GM23248 (cell line): ENCODE data around the gene COASY. TPM values are rescaled to one million over a fixed set of nuclear protein-coding genes. Genes with fewer than 3 reads are reported as not detected.

Experiments
- DNase-seq: peaks from one replicate; pipeline ENCODE4 v3.0.0-alpha.2; 2015
- H2AFZ ChIP-seq: fragments of 200-600 bp; sonication (generic); 2 replicates; pipeline ENCODE4 v1.6.1; 2016; ENCODE audit warnings: antibody characterized with exemption
- H3F3A ChIP-seq: fragments of 200-600 bp; sonication (generic); 2 replicates; pipeline ENCODE4 v1.6.1; 2016; ENCODE audit warnings: mild to moderate bottlenecking, antibody characterized with exemption, mixed run types; ENCODE audit not compliant: insufficient read depth
- H3K27ac ChIP-seq: fragments of 200-600 bp; sonication (generic); 2 replicates; pipeline ENCODE4 v1.5.1; 2016; ENCODE audit warnings: mild to moderate bottlenecking
- H3K27me3 ChIP-seq: fragments of 200-600 bp; sonication (generic); replicated peaks from 2 replicates; pipeline ENCODE4 v1.6.1; 2016; ENCODE audit warnings: mild to moderate bottlenecking; ENCODE audit not compliant: insufficient read depth
- H3K36me3 ChIP-seq: fragments of 200-600 bp; sonication (generic); 2 replicates; pipeline ENCODE4 v1.6.1; 2016; ENCODE audit warnings: low read depth, mild to moderate bottlenecking
- H3K4me1 ChIP-seq: fragments of 200-600 bp; sonication (generic); 2 replicates; pipeline ENCODE4 v1.6.1; 2016; ENCODE audit warnings: mild to moderate bottlenecking; ENCODE audit not compliant: insufficient read depth
- H3K4me2 ChIP-seq: fragments of 200-600 bp; sonication (generic); one replicate; pipeline ENCODE4 v1.6.1; 2016; ENCODE audit warnings: mild to moderate bottlenecking; ENCODE audit not compliant: unreplicated experiment
- H3K4me3 ChIP-seq: fragments of 200-600 bp; sonication (generic); 2 replicates; pipeline ENCODE4 v1.5.1; 2016; ENCODE audit warnings: mild to moderate bottlenecking
- H3K79me2 ChIP-seq: fragments of 200-600 bp; sonication (generic); 2 replicates; pipeline ENCODE4 v1.6.1; 2016; ENCODE audit warnings: mild to moderate bottlenecking; ENCODE audit not compliant: insufficient read depth
- H3K9ac ChIP-seq: fragments of 200-600 bp; sonication (generic); 2 replicates; pipeline ENCODE4 v1.6.1; 2016; ENCODE audit warnings: mild to moderate bottlenecking
- H3K9me2 ChIP-seq: fragments of 200-600 bp; sonication (generic); 2 replicates; pipeline ENCODE4 v1.6.1; 2016; ENCODE audit warnings: mixed run types, mild to moderate bottlenecking, moderate library complexity; ENCODE audit not compliant: insufficient read depth
- H3K9me3 ChIP-seq: fragments of 200-600 bp; sonication (generic); one replicate; pipeline ENCODE4 v1.6.1; 2017; ENCODE audit warnings: low read depth
- H4K20me1 ChIP-seq: fragments of 200-600 bp; sonication (generic); 2 replicates; pipeline ENCODE4 v1.6.0; 2016; ENCODE audit not compliant: insufficient read depth
- EZH2 ChIP-seq: fragments of 200-600 bp; sonication (generic); IDR thresholded peaks from 2 replicates; pipeline ENCODE4 v1.6.1; 2018; ENCODE audit warnings: antibody characterized with exemption, mild to moderate bottlenecking; ENCODE audit not compliant: insufficient read depth, poor library complexity, severe bottlenecking
- EZH2phosphoT487 ChIP-seq: fragments of 200-600 bp; sonication (generic); IDR thresholded peaks from 2 replicates; pipeline ENCODE4 v1.6.1; 2018; ENCODE audit warnings: antibody characterized with exemption, moderate library complexity, mild to moderate bottlenecking, low read depth; ENCODE audit not compliant: insufficient read depth
- WGBS, 2 experiments: methylation state at CpG; one replicate each; pipeline ENCODE4 v1.1.6; 2015 to 2017; ENCODE audit warnings: low lambda C conversion rate in 2 of 2, low coverage in 1 of 2; ENCODE audit errors: missing lambda C conversion rate in 2 of 2; 5-methylcytosine and 5-hydroxymethylcytosine counted together
- in situ Hi-C: fragments of 300-500 bp; cut with MboI; formaldehyde crosslinking; loops from 2 replicates; pipeline ENCODE4 v1.15.0; 2020
- polyA plus RNA-seq: library from polyadenylated mRNA; unstranded; fragments of >200 nt; fragmentation: Nextera tagmentation; extraction: Ambion mirVana; gene quantifications from 2 replicates; pipeline ENCODE4 v1.2.1, GENCODE V29; 2016
- total RNA-seq: library from RNA; depleted of rRNA; stranded (reverse); fragments of >200 nt; shearing (Covaris generic); gene quantifications from 2 replicates; pipeline ENCODE4 v1.2.3, GENCODE V29; 2014

The COASY gene
- total and polyA plus RNA-seq, 2 experiments from 2014 or later = 22.7 to 50.1 TPM

DNA sequence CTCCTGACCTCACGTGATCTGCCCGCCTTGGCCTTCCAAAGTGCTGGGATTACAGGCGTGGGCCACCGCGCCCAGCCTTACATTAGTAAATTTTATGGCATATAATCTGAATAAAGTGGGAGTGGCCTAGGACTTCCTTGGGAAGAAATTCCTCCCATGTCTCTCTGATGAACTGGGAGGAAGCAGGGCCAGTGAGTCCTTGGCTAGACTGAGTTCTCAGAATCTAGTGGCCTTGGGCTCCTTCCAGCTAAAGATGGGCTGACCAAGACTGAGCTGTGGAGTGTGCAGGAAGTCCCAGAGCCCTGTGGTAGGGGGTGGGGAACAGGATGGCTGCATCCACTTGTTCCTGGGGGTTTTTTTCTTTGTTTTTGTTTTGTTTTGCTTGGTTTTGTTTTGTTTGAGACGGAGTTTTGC is 35.9 kb upstream of the COASY start:
- Histone ChIP-seq H3K4me2 (no peak overlapping the region), H3K9ac (no peak overlapping the region), H3K27me3 (no peaks in the 10 kb centered on the region), H3K9me3 (no peaks in the 10 kb centered on the region), H3F3A (peaks cover 47% of the 10 kb centered on the region), H3K79me2 (no peaks in the 10 kb centered on the region), H3K9me2 (no peaks in the 10 kb centered on the region), H3K36me3 (no peaks in the 10 kb centered on the region), H2AFZ (no peak overlapping the region), H3K27ac (peak overlapping the region; percentile 48), H3K4me1 (peaks cover 54% of the 10 kb centered on the region), H4K20me1 (no peaks in the 10 kb centered on the region), H3K4me3 (no peak overlapping the region)
- peak; percentile 66 for DNase-seq
- in situ Hi-C loops = loop anchor here (10.0 kb wide), 1 partner anchor 201 kb away; no protein-coding TSS in a partner anchor
- 87 to 92% methylated on average over 6 of the region's 6 CpGs for WGBS, 2 experiments
- TF ChIP-seq EZH2phosphoT487 = no peak
- TF ChIP-seq EZH2 = no peak

DNA sequence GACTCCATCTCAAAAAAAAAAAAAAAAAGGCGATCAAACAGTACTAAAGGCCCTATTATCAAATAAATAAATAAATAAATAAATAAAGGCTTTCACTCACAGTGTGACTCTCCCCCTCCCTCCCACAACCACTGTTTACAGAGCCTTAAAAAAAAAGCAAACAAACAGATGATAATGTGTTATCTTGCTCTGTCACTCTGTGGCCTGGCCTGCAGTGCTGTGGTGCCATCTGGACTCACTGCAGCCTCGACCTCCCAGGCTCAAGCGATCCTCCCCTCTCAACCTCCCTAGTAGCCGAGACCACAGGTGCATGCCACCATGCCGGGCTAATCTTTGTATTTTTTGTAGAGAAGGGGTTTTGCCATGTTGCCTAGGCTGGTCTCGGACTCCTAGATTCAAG is 34.0 kb upstream of the COASY start:
- Histone ChIP-seq H3K4me1 (peaks cover 35% of the 10 kb centered on the region), H3K36me3 (no peaks in the 10 kb centered on the region), H2AFZ (no peak overlapping the region), H3F3A (peaks cover 36% of the 10 kb centered on the region), H3K4me3 (no peak overlapping the region), H3K27ac (no peak overlapping the region), H3K9ac (no peak overlapping the region), H3K9me2 (no peaks in the 10 kb centered on the region), H3K9me3 (no peaks in the 10 kb centered on the region), H3K79me2 (no peaks in the 10 kb centered on the region), H3K4me2 (no peak overlapping the region), H4K20me1 (no peaks in the 10 kb centered on the region), H3K27me3 (no peaks in the 10 kb centered on the region)
- 93 to 94% methylated on average over 6 of the region's 6 CpGs for WGBS, 2 experiments
- DNase-seq = no peak
- TF ChIP-seq EZH2 = no peak
- no peak for TF ChIP-seq EZH2phosphoT487
- in situ Hi-C loops = loop anchor here (10.0 kb wide), 1 partner anchor 203 kb away; no protein-coding TSS in a partner anchor

DNA sequence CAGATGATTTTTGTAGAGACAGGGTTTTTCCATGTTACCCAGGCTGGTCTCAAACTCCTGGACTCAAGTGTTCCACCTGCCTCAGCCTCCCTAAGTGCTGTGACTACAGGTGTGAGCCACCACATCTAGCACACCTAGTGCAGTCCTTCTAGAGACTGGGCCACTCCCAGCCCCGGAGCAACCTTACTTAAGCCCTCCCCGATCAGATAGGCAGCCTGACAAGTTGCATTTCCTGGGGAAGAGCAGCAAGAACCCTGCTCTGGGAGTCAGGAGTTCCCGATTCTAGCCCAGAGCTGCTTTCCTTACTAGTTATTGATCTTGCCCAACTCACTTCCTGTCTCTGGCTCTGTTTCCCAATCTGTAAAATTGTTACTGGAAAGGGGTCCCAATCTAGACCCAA is 32.9 kb upstream of the COASY start:
- Histone ChIP-seq H3K4me3 (no peak overlapping the region), H3K9ac (no peak overlapping the region), H2AFZ (no peak overlapping the region), H3K36me3 (no peaks in the 10 kb centered on the region), H4K20me1 (no peaks in the 10 kb centered on the region), H3K4me1 (peaks cover 30% of the 10 kb centered on the region), H3K27me3 (no peaks in the 10 kb centered on the region), H3K9me2 (no peaks in the 10 kb centered on the region), H3F3A (peaks cover 32% of the 10 kb centered on the region), H3K79me2 (no peaks in the 10 kb centered on the region), H3K27ac (no peak overlapping the region), H3K4me2 (no peak overlapping the region), H3K9me3 (no peaks in the 10 kb centered on the region)
- DNase-seq = no peak
- 84% methylated on average over 3 of the region's 3 CpGs for WGBS, 2 experiments
- TF ChIP-seq EZH2 = no peak
- no peak for TF ChIP-seq EZH2phosphoT487
- in situ Hi-C loops = loop anchor here (10.0 kb wide), 1 partner anchor 204 kb away; no protein-coding TSS in a partner anchor

GRCh38 chr17:42530952-42531454 is 30.9 kb upstream of the COASY start:
- TF ChIP-seq EZH2phosphoT487 (no peak), EZH2 (no peak)
- no peaks in the 10 kb centered on the region for H3K36me3 ChIP-seq
- H3K4me2 ChIP-seq = no peak overlapping the region
- H3F3A ChIP-seq = peaks cover 14% of the 10 kb centered on the region
- no peaks in the 10 kb centered on the region for H3K27me3 ChIP-seq
- H3K9me3 ChIP-seq = no peaks in the 10 kb centered on the region
- no peaks in the 10 kb centered on the region for H4K20me1 ChIP-seq
- 93 to 94% methylated on average over 2 of the region's 2 CpGs for WGBS, 2 experiments
- H3K9me2 ChIP-seq = no peaks in the 10 kb centered on the region
- H2AFZ ChIP-seq = no peak overlapping the region
- no peaks in the 10 kb centered on the region for H3K79me2 ChIP-seq
- in situ Hi-C loops = no loop called here
- no peak overlapping the region for H3K27ac ChIP-seq
- peaks cover 15% of the 10 kb centered on the region for H3K4me1 ChIP-seq
- no peak overlapping the region for H3K4me3 ChIP-seq
- H3K9ac ChIP-seq = no peak overlapping the region
- no peak for DNase-seq
